Activated T-cell treated with anti-CD3 and anti-CD28 coated beads, Interleukin-2, amount 50 U/mL, for 24 hours (primary cell): Measurements from ENCODE around the gene LRIT2.
A peak's percentile ranks its signal among the peaks of the same experiment; 100 is the strongest.

Experiments used
- DNase-seq: peaks from one replicate; pipeline ENCODE4 v3.0.0-alpha.2; 2020
- H3K27ac Mint-ChIP-seq: 2 replicates; pipeline ENCODE4 v1.8.0; 2020; ENCODE audit warnings: mild to moderate bottlenecking, mixed read lengths
- H3K27me3 Mint-ChIP-seq: 2 replicates; pipeline ENCODE4 v1.8.0; 2020; ENCODE audit warnings: mixed read lengths
- H3K36me3 Mint-ChIP-seq: 2 replicates; pipeline ENCODE4 v1.8.0; 2020; ENCODE audit warnings: low read depth, mixed read lengths
- H3K4me1 Mint-ChIP-seq: 2 replicates; pipeline ENCODE4 v1.8.0; 2020; ENCODE audit warnings: low read depth, mixed read lengths
- H3K4me3 Mint-ChIP-seq: 2 replicates; pipeline ENCODE4 v1.8.0; 2020; ENCODE audit warnings: mild to moderate bottlenecking, moderate library complexity, mixed read lengths
- H3K9me3 Mint-ChIP-seq: 2 replicates; pipeline ENCODE4 v1.8.0; 2020; ENCODE audit warnings: mixed read lengths

Gene LRIT2, protein sequence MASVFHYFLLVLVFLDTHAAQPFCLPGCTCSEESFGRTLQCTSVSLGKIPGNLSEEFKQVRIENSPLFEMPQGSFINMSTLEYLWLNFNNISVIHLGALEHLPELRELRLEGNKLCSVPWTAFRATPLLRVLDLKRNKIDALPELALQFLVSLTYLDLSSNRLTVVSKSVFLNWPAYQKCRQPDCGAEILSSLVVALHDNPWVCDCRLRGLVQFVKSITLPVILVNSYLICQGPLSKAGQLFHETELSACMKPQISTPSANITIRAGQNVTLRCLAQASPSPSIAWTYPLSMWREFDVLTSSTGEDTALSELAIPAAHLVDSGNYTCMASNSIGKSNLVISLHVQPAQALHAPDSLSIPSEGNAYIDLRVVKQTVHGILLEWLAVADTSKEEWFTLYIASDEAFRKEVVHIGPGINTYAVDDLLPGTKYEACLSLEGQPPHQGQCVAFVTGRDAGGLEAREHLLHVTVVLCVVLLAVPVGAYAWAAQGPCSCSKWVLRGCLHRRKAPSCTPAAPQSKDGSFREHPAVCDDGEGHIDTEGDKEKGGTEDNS

DNA sequence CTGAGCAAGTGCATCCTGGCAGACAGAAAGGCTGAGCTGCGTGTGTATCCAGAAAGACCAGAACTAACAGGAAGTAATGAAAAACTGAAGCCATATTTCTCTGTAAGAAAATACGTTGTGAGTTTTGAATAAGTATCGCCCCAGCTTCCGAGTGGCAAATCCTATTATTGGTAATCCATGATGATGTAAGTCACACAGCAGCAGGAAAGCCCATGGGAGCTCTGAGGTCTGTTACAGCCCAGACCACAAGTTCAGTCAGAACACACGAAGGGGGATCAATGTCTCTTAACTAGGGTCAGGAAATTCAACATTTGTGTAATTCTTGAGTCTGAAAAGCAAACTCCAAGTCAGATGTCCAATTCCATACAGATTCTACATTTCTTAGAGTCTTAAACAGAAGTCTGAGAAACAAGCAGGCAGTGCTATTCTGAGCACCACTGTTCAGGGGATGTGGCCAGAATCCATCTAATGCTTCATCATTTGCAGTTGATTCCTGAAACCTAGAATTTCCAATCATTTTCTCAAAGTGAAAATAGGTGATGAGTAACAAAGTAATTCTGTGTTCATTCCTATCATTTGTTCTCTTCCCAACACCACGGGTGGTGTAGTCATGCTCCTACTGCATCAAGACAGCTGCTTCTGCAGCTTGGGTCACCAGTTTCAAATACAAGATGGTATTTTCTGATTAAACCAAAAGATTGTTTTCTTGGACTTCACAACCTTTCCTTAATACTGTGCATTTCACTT lies at the start of gene LRIT2:
Gene LRIT2, minus strand, starts transcription at position 118 of the 747 bp plus-strand sequence. Its CDS starts 24 bp downstream, at position 94.
- Mint-ChIP-seq H3K9me3 (no peaks in the 10 kb centered on the region), H3K36me3 (no peaks in the 10 kb centered on the region), H3K27me3 (peaks cover 46% of the 10 kb centered on the region), H3K4me1 (no peaks in the 10 kb centered on the region), H3K27ac (no peak within 1 kb of the TSS), H3K4me3 (no peak within 1 kb of the TSS)
- DNase-seq, result no peak

DNA sequence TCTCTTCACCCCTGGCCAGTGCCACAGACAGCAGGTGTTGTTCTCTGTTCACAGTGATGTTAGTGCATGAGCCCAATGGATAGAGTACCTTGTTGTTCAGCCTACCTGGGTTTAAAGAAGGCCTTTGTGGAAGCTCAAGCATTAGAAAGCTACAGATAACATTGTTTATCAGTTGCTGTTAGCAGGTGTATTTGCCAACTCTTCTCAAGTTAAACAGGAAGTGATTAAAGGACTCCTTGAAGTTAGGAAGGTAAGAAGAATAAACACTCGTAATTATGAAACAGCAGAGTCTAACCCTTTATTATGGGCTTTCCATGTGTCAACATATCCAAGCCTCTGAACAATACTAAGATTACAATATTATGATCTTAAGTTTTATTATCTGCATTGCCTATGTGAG lies 45.4 kb upstream of the LRIT2 start:
- no peak overlapping the region for H3K4me3 Mint-ChIP-seq

DNA sequence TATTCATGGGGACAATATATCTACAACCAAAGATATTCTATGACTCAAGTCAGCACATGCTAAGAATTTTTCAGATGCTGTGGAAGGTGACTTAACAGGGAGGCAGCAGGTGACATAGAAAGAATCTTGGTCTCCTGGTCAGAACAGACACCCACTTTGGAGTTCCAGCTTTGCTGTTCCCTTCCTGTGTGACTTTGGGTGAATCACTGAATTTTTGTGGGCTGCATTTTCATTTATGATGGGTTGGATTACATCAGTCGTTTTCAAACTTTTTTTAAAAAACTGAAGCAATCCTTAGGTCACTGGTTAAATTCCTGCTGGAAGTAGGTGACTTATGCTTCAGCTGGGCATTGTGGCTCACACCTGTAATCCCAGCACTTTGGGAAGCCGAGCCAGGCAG lies 44.4 kb upstream of the LRIT2 start:
- DNase-seq, result no peak
- Mint-ChIP-seq H3K27ac (no peak overlapping the region), H3K27me3 (peaks cover 3% of the 10 kb centered on the region), H3K4me1 (peaks cover 32% of the 10 kb centered on the region), H3K9me3 (no peaks in the 10 kb centered on the region), H3K36me3 (no peaks in the 10 kb centered on the region), H3K4me3 (no peak overlapping the region)

More for the DNA sequence above, 45.4 kb upstream of the LRIT2 start:
- peaks cover 28% of the 10 kb centered on the region for H3K4me1 Mint-ChIP-seq
- H3K9me3 Mint-ChIP-seq, result no peaks in the 10 kb centered on the region
- DNase-seq, result no peak
- H3K36me3 Mint-ChIP-seq, result no peaks in the 10 kb centered on the region
- H3K27ac Mint-ChIP-seq, result no peak overlapping the region
- peaks cover 3% of the 10 kb centered on the region for H3K27me3 Mint-ChIP-seq

DNA sequence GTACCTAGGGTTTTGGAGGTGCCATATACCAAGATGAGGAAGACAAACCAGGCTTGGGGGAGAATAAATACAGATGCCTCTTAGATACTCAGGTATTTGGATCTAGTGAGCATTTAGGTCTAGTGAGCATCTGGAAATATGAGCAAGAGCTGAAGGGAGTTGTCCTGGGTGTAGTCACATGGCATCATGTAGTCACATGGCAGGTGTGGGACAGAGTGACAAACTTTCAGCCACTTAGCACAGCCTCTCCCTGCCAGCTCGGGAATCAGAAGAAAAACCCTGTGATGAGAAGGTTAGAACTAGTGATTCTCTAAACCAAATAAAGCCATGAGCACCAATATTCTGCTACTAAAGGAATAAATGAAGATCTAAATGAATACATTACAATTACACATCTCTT lies 43.8 kb upstream of the LRIT2 start:
- DNase-seq, result no peak
- no peak overlapping the region for H3K4me3 Mint-ChIP-seq
- H3K36me3 Mint-ChIP-seq, result no peaks in the 10 kb centered on the region
- H3K9me3 Mint-ChIP-seq, result no peaks in the 10 kb centered on the region
- H3K27ac Mint-ChIP-seq, result no peak overlapping the region
- H3K27me3 Mint-ChIP-seq, result peaks cover 6% of the 10 kb centered on the region
- H3K4me1 Mint-ChIP-seq, result peaks cover 36% of the 10 kb centered on the region

DNA sequence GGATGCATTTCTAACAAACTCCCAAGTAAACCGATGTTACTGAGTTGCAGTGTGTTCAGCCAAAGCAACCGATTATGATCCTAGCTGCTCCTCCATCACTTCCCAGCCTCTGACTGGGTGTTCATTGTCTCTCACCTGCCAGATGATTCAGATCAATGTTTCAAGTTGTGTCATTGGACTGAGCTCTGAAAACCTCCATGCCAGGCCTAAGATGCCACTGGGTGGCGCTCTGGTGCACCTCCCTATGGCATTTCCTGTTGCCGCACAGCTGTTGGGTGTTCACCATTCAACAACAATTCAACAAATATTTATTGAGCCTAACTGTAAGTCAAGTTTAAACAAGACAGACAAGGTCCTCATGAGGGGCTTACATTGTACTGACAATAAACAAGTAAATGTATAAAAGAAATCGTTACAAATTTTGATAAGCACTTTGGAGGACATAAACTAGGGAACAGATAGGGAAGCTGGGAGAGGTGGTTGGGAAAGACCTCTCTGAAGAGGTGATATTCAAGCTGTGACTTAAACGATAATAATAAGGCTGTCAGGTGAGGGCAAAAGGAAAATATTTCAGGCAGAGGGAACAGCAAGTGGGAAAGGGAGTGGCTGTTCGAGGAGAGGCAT lies 42.3 kb upstream of the LRIT2 start:
- Mint-ChIP-seq H3K36me3 (no peaks in the 10 kb centered on the region), H3K27ac (no peak overlapping the region), H3K4me1 (peaks cover 36% of the 10 kb centered on the region)

DNA sequence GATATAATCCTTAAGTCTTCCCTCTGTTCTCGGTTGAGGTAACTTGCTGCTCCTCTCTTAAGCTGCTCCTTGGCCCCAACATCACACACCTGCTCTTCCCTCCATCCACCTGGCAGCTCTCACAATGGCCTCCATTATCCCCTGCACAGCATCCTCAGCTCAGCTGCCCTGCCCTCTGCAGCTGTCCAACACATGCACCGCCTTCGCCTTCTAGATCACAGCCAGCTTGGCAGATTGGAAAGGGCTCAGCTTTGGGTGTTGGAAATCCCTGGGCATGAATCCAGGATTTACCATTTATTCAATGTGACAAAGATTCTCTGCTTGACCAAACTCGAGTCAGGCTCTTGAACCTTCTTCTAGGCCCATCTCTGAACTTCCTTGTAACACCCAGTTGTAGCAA lies 40.1 kb upstream of the LRIT2 start:
- DNase-seq, result no peak
- Mint-ChIP-seq H3K36me3 (no peaks in the 10 kb centered on the region), H3K4me3 (no peak overlapping the region), H3K27ac (no peak overlapping the region), H3K4me1 (peaks cover 32% of the 10 kb centered on the region), H3K9me3 (no peaks in the 10 kb centered on the region), H3K27me3 (peaks cover 22% of the 10 kb centered on the region)

More for the DNA sequence above, 42.3 kb upstream of the LRIT2 start:
- Mint-ChIP-seq H3K4me3 (no peak overlapping the region), H3K27me3 (peaks cover 18% of the 10 kb centered on the region), H3K9me3 (no peaks in the 10 kb centered on the region)
- peak; percentile 84 for DNase-seq

DNA sequence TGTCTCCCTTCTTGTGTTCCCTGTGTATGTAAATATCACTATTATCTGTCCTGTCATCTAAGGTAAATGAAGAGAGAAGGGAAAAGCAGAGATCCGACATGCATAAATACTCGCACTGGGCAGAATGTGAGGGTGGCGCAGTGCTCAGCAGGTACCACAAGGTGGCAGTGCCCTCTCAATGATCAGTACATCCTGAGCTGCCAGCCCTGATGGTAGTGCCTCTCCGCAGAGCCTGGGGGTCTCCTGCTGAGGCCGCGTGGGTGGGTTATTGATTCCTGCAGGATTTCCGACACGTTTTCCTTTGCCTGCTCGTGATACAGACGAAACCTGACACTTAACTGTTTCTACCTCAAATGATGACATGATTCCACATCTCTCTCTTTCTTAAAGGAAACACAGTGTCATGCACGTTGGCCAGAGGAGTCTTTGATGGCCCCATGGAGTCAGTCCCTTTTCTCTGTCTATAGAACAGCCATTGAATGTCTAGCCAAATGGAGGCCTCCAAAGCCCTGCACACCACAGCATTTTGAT lies 39.3 kb upstream of the LRIT2 start:
- no peaks in the 10 kb centered on the region for H3K9me3 Mint-ChIP-seq
- peaks cover 29% of the 10 kb centered on the region for H3K27me3 Mint-ChIP-seq
- DNase-seq, result peak; percentile 82
- no peak overlapping the region for H3K4me3 Mint-ChIP-seq
- peaks cover 28% of the 10 kb centered on the region for H3K4me1 Mint-ChIP-seq
- H3K36me3 Mint-ChIP-seq, result no peaks in the 10 kb centered on the region
- H3K27ac Mint-ChIP-seq, result no peak overlapping the region

DNA sequence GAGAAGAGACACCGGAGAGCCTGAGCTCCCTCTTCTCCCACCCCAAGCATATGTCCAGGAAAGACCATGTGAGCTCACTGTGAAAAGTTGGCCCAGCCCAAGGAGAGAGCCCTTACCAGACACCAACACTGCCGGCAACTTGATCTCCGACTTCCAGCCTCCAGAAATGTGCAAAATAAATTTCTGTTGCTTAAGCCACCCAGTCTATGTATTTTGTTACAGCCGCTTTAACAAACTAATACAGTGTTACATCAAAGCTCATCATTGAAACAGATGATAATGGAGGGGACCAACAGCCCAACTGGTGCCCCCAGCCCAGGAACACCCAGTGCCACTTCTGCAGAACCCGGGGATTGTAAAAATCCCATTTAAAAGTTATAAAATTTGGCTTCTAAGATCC lies 38.4 kb upstream of the LRIT2 start:
- H3K36me3 Mint-ChIP-seq, result no peaks in the 10 kb centered on the region
- no peak for DNase-seq
- H3K9me3 Mint-ChIP-seq, result no peaks in the 10 kb centered on the region
- no peak overlapping the region for H3K4me3 Mint-ChIP-seq
- H3K4me1 Mint-ChIP-seq, result peaks cover 21% of the 10 kb centered on the region
- H3K27me3 Mint-ChIP-seq, result peaks cover 31% of the 10 kb centered on the region
- no peak overlapping the region for H3K27ac Mint-ChIP-seq

DNA sequence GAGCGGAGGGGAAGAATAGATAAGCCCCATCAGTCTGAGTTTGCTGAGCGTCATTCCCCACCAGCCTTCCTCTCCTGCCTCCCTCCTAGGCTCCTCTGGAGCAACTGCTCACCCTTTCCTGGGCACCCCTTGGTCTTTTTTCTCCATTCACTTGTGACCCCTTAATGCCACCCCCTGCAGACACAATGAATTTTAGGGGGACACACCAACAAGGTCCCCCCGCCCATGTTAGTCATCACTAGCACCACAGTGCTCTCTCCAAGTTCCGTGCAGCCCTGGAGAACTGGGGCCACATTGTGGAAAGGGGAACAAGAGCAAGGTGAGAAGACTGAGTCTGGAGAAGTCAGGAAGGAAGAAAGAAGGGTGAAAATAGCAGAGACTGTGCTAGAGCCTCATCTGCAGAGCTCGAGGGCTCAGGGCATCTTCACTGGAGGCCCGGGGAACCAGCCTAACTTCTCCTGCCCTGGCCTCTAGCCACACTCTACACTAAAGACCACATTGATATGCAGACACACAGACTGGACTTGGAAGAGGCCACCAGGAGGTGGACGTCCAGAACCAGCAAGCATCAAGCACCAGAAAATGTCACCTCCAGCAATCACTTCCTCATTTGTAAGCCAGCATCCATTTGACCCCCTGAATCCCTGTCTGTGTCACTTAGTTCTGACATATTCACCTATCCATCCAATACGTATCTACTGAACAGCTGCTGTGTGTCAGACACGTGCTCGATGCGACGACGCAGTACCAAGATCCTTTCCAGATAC lies 37.0 kb upstream of the LRIT2 start:
- DNase-seq, result no peak
- Mint-ChIP-seq H3K4me3 (no peak overlapping the region), H3K4me1 (peaks cover 12% of the 10 kb centered on the region), H3K27me3 (peaks cover 34% of the 10 kb centered on the region), H3K9me3 (no peaks in the 10 kb centered on the region), H3K27ac (no peak overlapping the region), H3K36me3 (no peaks in the 10 kb centered on the region)

DNA sequence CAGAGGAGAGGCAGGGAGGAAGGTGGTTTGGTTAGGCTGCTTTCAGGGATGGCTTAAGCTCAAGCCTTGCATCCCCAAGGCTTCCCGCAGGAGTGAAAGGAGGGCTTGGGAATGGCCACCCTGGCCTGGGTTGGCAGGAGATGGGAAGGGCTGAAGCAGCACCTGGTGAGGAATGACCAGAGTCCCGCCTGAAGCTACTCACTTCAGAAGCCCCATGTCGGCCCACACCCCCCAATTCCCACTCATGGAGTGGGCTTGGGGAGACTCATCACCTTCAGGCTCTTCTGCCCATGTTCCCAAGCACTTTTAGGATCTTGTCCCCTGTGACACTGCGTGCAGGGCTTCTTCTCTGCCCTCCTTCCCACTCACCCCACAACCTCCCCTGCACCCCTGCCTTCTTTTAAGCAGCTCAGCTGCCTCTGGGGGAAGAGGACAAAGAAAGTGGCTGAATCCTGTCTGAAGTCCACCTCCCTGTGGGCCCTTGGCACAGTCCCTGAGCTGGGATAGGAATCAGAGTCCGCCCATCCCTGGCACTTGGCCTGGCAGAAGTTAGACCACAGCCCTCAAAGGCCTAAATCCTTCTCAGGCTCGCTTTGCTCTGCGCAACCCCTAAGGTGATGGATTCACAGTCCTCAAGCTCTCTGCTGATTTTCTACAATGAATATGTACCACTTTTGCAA lies 36.0 kb upstream of the LRIT2 start:
- no peak for DNase-seq
- Mint-ChIP-seq H3K4me1 (peaks cover 15% of the 10 kb centered on the region), H3K4me3 (no peak overlapping the region), H3K27me3 (peaks cover 40% of the 10 kb centered on the region), H3K27ac (no peak overlapping the region), H3K9me3 (no peaks in the 10 kb centered on the region), H3K36me3 (no peaks in the 10 kb centered on the region)

DNA sequence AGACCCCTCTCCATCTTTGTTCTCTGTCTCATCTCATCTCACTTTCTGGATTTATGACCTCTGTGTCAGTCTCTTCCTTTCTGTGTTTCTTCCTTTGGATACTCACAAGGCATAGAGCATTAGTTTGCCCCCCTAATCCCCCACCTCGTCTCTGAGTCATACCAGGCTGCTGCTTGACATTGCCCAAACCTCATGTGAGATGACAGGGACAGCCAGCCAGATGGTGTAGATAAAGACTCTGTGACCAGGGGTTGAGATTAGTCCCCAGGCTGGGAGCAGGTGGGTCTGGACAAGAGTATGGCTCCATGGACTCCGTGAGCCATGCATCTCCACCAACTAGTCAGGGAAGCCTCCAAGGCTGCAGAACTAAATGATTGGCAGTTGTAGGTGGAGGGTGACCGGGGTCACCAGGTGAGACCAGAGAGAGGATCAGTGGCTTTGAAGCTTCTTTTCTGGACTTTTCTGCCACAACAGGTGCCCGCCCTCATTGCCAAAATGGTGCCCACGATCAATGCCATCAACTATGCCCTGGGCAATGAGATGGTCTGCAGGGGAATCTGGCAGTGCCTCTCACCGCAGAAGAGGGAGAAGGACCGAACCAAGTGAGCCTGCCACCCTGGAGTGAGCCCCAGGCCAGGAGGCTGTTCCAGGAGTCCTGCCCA lies 32.8 kb upstream of the LRIT2 start:
- peaks cover 33% of the 10 kb centered on the region for H3K27me3 Mint-ChIP-seq
- H3K36me3 Mint-ChIP-seq, result no peaks in the 10 kb centered on the region
- no peak for DNase-seq
- no peaks in the 10 kb centered on the region for H3K9me3 Mint-ChIP-seq
- no peak overlapping the region for H3K4me3 Mint-ChIP-seq
- peaks cover 7% of the 10 kb centered on the region for H3K4me1 Mint-ChIP-seq
- H3K27ac Mint-ChIP-seq, result no peak overlapping the region

DNA sequence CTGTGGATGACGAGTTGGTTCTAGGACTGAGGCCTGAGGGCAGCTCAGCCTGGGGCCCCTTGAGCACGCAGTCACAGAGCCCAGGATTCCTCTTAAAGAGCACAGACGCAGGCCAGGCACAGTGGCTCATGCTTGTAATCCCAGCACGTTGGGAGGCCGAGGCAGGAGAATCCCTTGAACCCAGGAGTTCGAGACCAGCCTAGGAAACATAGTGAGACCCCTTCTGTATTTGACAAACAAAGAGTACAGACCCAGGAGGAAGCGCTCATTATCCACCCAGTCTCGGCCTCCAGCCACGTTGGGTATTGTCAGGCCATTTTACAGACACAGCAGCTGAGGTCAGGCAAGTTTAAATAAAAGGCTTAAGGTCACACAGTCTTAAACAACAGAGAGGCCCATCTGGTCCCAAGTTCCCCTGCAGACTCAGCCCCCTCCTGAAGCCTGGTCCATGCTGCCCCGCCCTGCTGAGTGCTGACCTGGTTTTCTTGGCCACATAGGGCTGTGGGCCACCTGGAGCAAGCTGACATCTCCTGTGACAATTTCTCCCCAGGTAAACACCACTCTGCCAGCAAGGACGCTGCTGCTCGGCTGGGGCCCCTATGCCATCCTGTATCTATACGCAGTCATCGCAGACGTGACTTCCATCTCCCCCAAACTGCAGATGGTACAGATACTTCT lies 32.1 kb upstream of the LRIT2 start:
- Mint-ChIP-seq H3K4me3 (no peak overlapping the region), H3K27me3 (peaks cover 26% of the 10 kb centered on the region), H3K36me3 (no peaks in the 10 kb centered on the region), H3K27ac (no peak overlapping the region), H3K9me3 (no peaks in the 10 kb centered on the region), H3K4me1 (peaks cover 7% of the 10 kb centered on the region)
- no peak for DNase-seq
